Neural cell (in vitro differentiated cells): ENCODE data around the gene IFNLR1. TPM values are rescaled to one million over a fixed set of nuclear protein-coding genes. Genes with fewer than 3 reads are reported as not detected.

Experiments used
- H2AFZ ChIP-seq: fragments of 200-600, 300-800 bp; sonication (generic), shearing (Covaris generic); 2 replicates; pipeline ENCODE4 v1.6.0; 2014; ENCODE audit warnings: low read depth, mild to moderate bottlenecking, antibody characterized with exemption, low read length, moderate library complexity
- H3F3A ChIP-seq: fragments of 200-600 bp; shearing (Covaris generic); 2 replicates; pipeline ENCODE4 v1.6.1; 2016; ENCODE audit warnings: mild to moderate bottlenecking, moderate library complexity, mixed read lengths, antibody characterized with exemption, low read length; ENCODE audit not compliant: insufficient read depth, poor library complexity, severe bottlenecking
- H3K27ac ChIP-seq: fragments of 200-600, 300-800 bp; sonication (generic), shearing (Covaris generic); 2 replicates; pipeline ENCODE4 v1.5.1; 2014; ENCODE audit warnings: mild to moderate bottlenecking, low read length, moderate library complexity
- H3K27me3 ChIP-seq: fragments of 300-800, 200-600 bp; sonication (generic), shearing (Covaris generic); 2 replicates; pipeline ENCODE4 v1.6.0; 2014; ENCODE audit warnings: mild to moderate bottlenecking, low read depth, low read length, moderate library complexity; ENCODE audit not compliant: insufficient read depth
- H3K36me3 ChIP-seq: fragments of 300-800, 200-600 bp; sonication (generic), shearing (Covaris generic); 2 replicates; pipeline ENCODE4 v1.5.1; 2014; ENCODE audit warnings: mild to moderate bottlenecking, antibody characterized with exemption, low read length, moderate library complexity; ENCODE audit not compliant: insufficient read depth
- H3K4me2 ChIP-seq: fragments of 300-800, 200-600 bp; sonication (generic), shearing (Covaris generic); 2 replicates; pipeline ENCODE4 v1.6.0; 2014; ENCODE audit warnings: mild to moderate bottlenecking, low read length
- H3K4me3 ChIP-seq: fragments of 300-800, 200-600 bp; sonication (generic), shearing (Covaris generic); 2 replicates; pipeline ENCODE4 v1.5.1; 2014; ENCODE audit warnings: mild to moderate bottlenecking, low read length, moderate library complexity
- H3K79me2 ChIP-seq: fragments of 200-600 bp; shearing (Covaris generic); replicated peaks from 2 replicates; pipeline ENCODE4 v1.6.0; 2014; ENCODE audit warnings: mild to moderate bottlenecking, low read length, moderate library complexity; ENCODE audit not compliant: insufficient read depth
- H3K9ac ChIP-seq: fragments of 300-800, 200-600 bp; sonication (generic), shearing (Covaris generic); 2 replicates; pipeline ENCODE4 v1.6.1; 2016; ENCODE audit warnings: mild to moderate bottlenecking, low read length, mixed read lengths
- H3K9me2 ChIP-seq: fragments of 200-600 bp; shearing (Covaris generic); 2 replicates; pipeline ENCODE4 v1.6.1; 2016; ENCODE audit warnings: mild to moderate bottlenecking, low read length, mixed read lengths; ENCODE audit not compliant: insufficient read depth
- H3K9me3 ChIP-seq: fragments of 200-600, 300-800 bp; sonication (generic), shearing (Covaris generic); 2 replicates; pipeline ENCODE4 v1.6.1; 2016; ENCODE audit warnings: mild to moderate bottlenecking, mixed run types, low read length, moderate library complexity, mixed read lengths
- H4K20me1 ChIP-seq: fragments of 200-600 bp; shearing (Covaris generic); 2 replicates; pipeline ENCODE4 v1.6.1; 2016; ENCODE audit warnings: mild to moderate bottlenecking, mixed run types; ENCODE audit not compliant: insufficient read depth
- CTCF ChIP-seq: fragments of 450-650 bp; IDR thresholded peaks from 2 replicates; pipeline ENCODE4 v1.5.1; 2014; ENCODE audit warnings: antibody characterized with exemption, mild to moderate bottlenecking, moderate library complexity; ENCODE audit not compliant: poor library complexity, severe bottlenecking
- EP300 ChIP-seq: fragments of 450-650 bp; conservative IDR thresholded peaks from 2 replicates; pipeline ENCODE4 v1.6.1; 2014; ENCODE audit warnings: antibody characterized with exemption, mild to moderate bottlenecking, moderate library complexity; ENCODE audit not compliant: poor library complexity, severe bottlenecking
- EZH2 ChIP-seq: fragments of 200-600, 300-800 bp; shearing (Covaris generic), sonication (generic); IDR thresholded peaks from 2 replicates; pipeline ENCODE4 v1.6.1; 2014; ENCODE audit warnings: antibody characterized with exemption, low read length, borderline replicate concordance, mild to moderate bottlenecking; ENCODE audit not compliant: insufficient read depth, poor library complexity, severe bottlenecking
- MXI1 ChIP-seq: fragments of 450-650 bp; conservative IDR thresholded peaks from 2 replicates; pipeline ENCODE4 v1.6.1; 2014; ENCODE audit warnings: antibody characterized with exemption, mild to moderate bottlenecking; ENCODE audit not compliant: poor library complexity, severe bottlenecking
- POLR2AphosphoS5 ChIP-seq: IDR thresholded peaks from 2 replicates; pipeline ENCODE4 v1.6.1; 2012
- RAD21 ChIP-seq: fragments of 450-650 bp; conservative IDR thresholded peaks from 2 replicates; pipeline ENCODE4 v1.6.1; 2014; ENCODE audit warnings: antibody characterized with exemption, mild to moderate bottlenecking, moderate library complexity
- SMC3 ChIP-seq: fragments of 450-650 bp; conservative IDR thresholded peaks from 2 replicates; pipeline ENCODE4 v1.6.1; 2014; ENCODE audit warnings: antibody characterized with exemption, mild to moderate bottlenecking, moderate library complexity; ENCODE audit not compliant: poor library complexity
- TAF1 ChIP-seq: IDR thresholded peaks from 2 replicates; pipeline ENCODE4 v1.6.1; 2012; ENCODE audit warnings: low read depth
- polyA plus RNA-seq: library from polyadenylated mRNA; depleted of rRNA; stranded (reverse); fragments of >200 nt; gene quantifications from 2 replicates; pipeline ENCODE4 v1.2.3, GENCODE V29; 2014
- TF ChIP-seq, protein P1 (sequence below): IDR thresholded peaks from 2 replicates; pipeline ENCODE4 v1.6.1; 2012; ENCODE audit warnings: borderline replicate concordance

Gene IFNLR1
- polyA plus RNA-seq, 1 donor from 2014 or later: 0.32 TPM

DNA sequence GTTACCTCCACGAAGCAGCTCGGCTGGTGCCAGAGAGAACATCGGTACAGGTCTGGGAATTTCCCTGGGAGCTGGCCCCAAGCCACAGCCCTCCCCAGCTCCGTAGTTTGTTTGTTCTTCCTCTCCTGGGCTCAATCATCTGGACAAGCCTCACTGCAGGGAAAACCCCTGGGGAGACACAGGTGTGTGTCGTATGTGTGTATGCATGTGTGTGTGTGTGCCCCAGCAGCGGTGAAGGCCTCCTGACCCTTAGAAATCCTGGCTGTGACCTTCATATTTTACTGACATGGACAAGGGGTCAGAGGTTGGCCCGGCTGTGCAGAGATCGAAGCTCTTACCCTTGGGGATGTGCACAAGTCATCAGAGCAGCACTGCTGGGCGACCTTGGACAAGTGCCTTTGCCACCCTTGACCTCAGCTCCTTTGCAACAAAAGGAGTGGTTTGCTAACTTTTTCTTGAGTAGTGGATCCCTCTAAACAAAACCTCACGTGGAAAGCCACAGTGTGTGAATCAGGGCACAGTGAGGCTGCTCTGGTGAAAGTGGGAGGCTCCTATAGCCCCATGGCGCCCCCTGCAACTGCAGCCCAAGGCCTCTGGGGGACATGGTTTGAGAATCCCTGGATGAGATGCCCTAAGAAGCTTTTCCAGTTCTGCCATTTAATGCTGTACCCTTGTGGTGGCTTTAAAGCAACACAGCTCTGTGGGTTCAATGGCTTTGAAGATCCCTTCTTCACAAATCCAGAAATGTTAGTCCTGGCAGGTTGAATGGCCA, 31.9 kb downstream of the IFNLR1 start:
- H3K79me2 ChIP-seq: no peaks in the 10 kb centered on the region
- TF ChIP-seq EP300 (no peak), MXI1 (no peak), TAF1 (no peak), CTCF (no peak), RAD21 (no peak), EZH2 (no peak), SMC3 (no peak)
- TF ChIP-seq, protein P1, sequence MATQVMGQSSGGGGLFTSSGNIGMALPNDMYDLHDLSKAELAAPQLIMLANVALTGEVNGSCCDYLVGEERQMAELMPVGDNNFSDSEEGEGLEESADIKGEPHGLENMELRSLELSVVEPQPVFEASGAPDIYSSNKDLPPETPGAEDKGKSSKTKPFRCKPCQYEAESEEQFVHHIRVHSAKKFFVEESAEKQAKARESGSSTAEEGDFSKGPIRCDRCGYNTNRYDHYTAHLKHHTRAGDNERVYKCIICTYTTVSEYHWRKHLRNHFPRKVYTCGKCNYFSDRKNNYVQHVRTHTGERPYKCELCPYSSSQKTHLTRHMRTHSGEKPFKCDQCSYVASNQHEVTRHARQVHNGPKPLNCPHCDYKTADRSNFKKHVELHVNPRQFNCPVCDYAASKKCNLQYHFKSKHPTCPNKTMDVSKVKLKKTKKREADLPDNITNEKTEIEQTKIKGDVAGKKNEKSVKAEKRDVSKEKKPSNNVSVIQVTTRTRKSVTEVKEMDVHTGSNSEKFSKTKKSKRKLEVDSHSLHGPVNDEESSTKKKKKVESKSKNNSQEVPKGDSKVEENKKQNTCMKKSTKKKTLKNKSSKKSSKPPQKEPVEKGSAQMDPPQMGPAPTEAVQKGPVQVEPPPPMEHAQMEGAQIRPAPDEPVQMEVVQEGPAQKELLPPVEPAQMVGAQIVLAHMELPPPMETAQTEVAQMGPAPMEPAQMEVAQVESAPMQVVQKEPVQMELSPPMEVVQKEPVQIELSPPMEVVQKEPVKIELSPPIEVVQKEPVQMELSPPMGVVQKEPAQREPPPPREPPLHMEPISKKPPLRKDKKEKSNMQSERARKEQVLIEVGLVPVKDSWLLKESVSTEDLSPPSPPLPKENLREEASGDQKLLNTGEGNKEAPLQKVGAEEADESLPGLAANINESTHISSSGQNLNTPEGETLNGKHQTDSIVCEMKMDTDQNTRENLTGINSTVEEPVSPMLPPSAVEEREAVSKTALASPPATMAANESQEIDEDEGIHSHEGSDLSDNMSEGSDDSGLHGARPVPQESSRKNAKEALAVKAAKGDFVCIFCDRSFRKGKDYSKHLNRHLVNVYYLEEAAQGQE: no peak
- H3K9ac ChIP-seq: no peak overlapping the region
- no peaks in the 10 kb centered on the region for H3K9me2 ChIP-seq
- H3K27me3 ChIP-seq: peaks cover 2% of the 10 kb centered on the region
- H4K20me1 ChIP-seq: no peaks in the 10 kb centered on the region
- H3K36me3 ChIP-seq: no peaks in the 10 kb centered on the region
- H3K4me3 ChIP-seq: no peak overlapping the region
- H3F3A ChIP-seq: no peaks in the 10 kb centered on the region
- no peaks in the 10 kb centered on the region for H3K9me3 ChIP-seq
- no peak overlapping the region for H3K27ac ChIP-seq
- H2AFZ ChIP-seq: no peak overlapping the region
- no peak overlapping the region for H3K4me2 ChIP-seq

GRCh38 chr1:24154215-24154614, 32.9 kb downstream of the IFNLR1 start:
- H3K79me2 ChIP-seq: no peaks in the 10 kb centered on the region
- H3K27ac ChIP-seq: no peak overlapping the region
- H2AFZ ChIP-seq: no peak overlapping the region
- H3K36me3 ChIP-seq: no peaks in the 10 kb centered on the region
- H3K9me2 ChIP-seq: no peaks in the 10 kb centered on the region
- no peaks in the 10 kb centered on the region for H3K9me3 ChIP-seq
- H4K20me1 ChIP-seq: no peaks in the 10 kb centered on the region
- peaks cover 2% of the 10 kb centered on the region for H3K27me3 ChIP-seq
- no peak overlapping the region for H3K4me2 ChIP-seq
- no peak overlapping the region for H3K4me3 ChIP-seq
- no peak overlapping the region for H3K9ac ChIP-seq
- TF ChIP-seq EZH2 (no peak), TAF1 (no peak), CTCF (no peak), EP300 (no peak), POLR2AphosphoS5 (no peak), SMC3 (no peak), MXI1 (no peak), RAD21 (no peak)
- TF ChIP-seq, protein P1: no peak
- no peaks in the 10 kb centered on the region for H3F3A ChIP-seq
